Measurements from ENCODE around the gene CFAP77. TPM values are rescaled to one million over a fixed set of nuclear protein-coding genes. Genes with fewer than 3 reads are reported as not detected.

The CFAP77 gene
- total and polyA plus RNA-seq, 9 donors = 0.11 to 0.16 (median 0.12) TPM; not detected in 6

DNA sequence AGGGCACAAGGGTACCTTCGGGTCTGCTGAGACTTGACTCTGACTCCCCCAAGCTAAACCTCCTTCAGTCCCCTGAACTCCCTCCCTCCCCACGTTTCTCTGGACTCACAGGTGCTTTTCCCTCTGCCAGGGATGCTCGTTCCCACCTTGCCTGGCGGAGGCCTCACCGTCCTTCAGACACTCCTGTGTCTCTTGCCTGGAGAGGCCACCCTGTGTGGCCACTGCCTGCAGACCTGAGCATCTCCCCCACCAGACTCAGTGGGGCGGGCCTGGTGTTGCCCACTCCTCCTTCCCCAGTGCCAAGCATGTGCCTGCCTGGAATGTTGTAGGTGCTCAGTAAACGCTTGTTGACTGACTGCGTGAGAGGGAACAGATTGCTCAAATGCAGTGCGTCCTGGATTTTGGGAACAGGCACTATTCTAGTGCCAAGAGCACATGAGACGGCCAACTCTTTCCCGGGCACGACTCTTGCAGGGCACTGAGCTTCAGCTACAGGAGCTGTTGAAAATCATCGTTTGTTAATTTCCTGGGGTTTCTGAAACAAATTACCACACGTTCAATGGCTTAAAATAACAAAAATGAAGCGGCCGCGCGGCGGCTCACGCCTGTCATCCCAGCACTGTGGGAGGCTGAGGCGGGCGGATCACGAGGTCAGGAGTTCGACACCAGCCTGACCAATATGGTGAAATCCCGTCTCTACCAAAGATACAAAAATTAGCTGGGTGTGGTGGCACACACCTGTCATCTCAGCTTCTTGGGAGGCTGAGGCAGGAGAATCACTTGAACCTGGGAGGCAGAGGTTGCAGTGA lies 101.4 kb downstream of the CFAP77 start:
- H3K36me3 ChIP-seq (ENCODE audit: control insufficient read depth, insufficient read depth, low read length) = no peaks in the 10 kb centered on the region
- H3K27me3 ChIP-seq (ENCODE audit: control insufficient read depth, insufficient read depth, low read length) = peaks cover 38% of the 10 kb centered on the region
- no peak overlapping the region for H3K27ac ChIP-seq (ENCODE audit: low read length)
- 88% methylated on average over 20 of the region's 25 CpGs for WGBS (ENCODE audit: insufficient coverage)
- H3K4me1 ChIP-seq (ENCODE audit: control insufficient read depth, insufficient read depth, low read length) = no peaks in the 10 kb centered on the region
- H3K9me3 ChIP-seq (replicated peaks; ENCODE audit: control insufficient read depth, low read depth, low read length) = no peaks in the 10 kb centered on the region
- DNase-seq = no peak
- no peak overlapping the region for H3K4me3 ChIP-seq (ENCODE audit: low read length)

DNA sequence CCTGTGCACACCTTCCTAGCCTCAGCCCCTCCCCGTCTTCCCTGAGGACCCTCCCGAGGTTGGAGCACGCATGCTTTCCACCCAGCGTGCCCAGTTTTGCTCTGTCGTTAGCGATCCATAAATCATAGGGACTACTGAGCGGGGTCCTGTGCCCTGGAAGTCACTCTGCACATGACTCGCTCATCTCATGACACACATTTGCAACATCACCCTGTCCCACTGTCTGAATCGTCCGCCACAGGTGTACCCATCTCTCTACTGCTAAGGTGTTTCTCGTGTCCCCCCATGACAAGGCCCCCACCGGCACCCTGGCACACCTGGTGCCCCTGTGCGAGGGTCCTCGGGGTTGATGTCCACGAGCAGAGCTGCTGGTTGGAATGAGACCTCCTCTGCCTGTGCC lies 103.4 kb downstream of the CFAP77 start:
- H3K27me3 ChIP-seq (ENCODE audit: control insufficient read depth, insufficient read depth, low read length) = peaks cover 44% of the 10 kb centered on the region
- WGBS (ENCODE audit: insufficient coverage) = 76% methylated on average over 15 of the region's 15 CpGs

DNA sequence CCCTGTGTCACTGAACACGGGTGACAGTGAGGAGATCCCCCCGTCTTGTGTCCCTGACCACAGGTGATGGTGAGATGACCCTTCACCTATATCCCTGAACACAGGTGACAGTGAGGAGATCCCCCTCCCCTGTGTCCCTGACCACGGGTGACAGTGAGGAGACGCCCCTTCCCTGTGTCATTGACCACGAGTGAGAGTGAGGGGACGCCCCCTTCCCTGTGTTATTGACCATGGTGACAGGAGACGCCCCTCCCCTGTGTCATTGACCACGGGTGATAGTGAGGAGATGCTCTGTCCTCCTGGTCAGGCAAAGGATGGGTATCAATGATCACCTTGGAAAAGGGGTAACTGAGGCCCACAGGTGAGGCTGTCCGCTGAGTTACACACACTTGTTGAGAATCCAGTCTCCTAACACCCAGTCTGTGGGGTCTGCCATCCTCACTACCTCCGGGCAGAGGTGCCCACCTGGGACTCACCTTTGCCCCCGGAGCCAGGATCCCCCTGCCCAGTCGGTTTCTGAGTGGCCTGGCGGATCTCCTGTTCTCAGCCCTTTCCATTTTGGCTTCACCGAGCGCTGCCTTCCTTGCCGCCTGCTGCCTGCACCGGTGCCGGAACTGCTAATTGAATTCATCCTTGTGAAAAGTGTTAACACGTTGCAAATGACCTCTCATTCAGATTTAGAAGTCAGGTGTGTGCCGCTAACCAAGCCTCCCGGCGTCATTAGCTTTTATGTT lies 104.2 kb downstream of the CFAP77 start:
- 34% methylated on average over 13 of the region's 22 CpGs for WGBS (ENCODE audit: insufficient coverage)
- peaks cover 45% of the 10 kb centered on the region for H3K27me3 ChIP-seq (ENCODE audit: control insufficient read depth, insufficient read depth, low read length)
- H3K4me1 ChIP-seq (ENCODE audit: control insufficient read depth, insufficient read depth, low read length) = no peaks in the 10 kb centered on the region
- no peaks in the 10 kb centered on the region for H3K36me3 ChIP-seq (ENCODE audit: control insufficient read depth, insufficient read depth, low read length)
- no peak for DNase-seq
- H3K27ac ChIP-seq (ENCODE audit: low read length) = no peak overlapping the region
- H3K9me3 ChIP-seq (replicated peaks; ENCODE audit: control insufficient read depth, low read depth, low read length) = no peaks in the 10 kb centered on the region
- no peak overlapping the region for H3K4me3 ChIP-seq (ENCODE audit: low read length)

More for the DNA sequence above, 103.4 kb downstream of the CFAP77 start:
- no peaks in the 10 kb centered on the region for H3K4me1 ChIP-seq (ENCODE audit: control insufficient read depth, insufficient read depth, low read length)
- H3K27ac ChIP-seq (ENCODE audit: low read length) = no peak overlapping the region
- no peaks in the 10 kb centered on the region for H3K36me3 ChIP-seq (ENCODE audit: control insufficient read depth, insufficient read depth, low read length)
- no peaks in the 10 kb centered on the region for H3K9me3 ChIP-seq (replicated peaks; ENCODE audit: control insufficient read depth, low read depth, low read length)
- no peak overlapping the region for H3K4me3 ChIP-seq (ENCODE audit: low read length)
- no peak for DNase-seq

DNA sequence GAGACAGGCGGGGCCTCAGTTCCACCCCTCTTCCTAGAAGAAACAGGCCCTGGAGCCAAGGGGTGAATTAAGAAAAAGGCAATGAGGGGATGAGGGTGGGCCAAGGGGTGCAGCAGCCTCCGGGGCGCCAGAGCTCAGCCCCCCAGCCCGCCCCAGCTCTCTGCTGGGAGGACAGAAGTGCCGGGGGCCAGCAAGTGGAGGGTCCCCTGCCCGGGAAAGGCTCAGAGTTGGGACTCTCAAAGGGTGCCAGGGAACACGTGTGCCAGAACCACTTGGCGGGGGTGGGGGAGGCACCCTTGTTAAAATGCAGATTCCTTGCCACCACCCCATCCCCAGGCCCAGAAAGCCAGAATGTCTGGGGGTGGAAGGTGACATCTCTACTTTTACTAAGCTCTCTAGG lies 104.8 kb downstream of the CFAP77 start:
- WGBS (ENCODE audit: insufficient coverage) = 47% methylated on average over 5 of the region's 8 CpGs
- no peak overlapping the region for H3K4me3 ChIP-seq (ENCODE audit: low read length)
- DNase-seq = no peak

DNA sequence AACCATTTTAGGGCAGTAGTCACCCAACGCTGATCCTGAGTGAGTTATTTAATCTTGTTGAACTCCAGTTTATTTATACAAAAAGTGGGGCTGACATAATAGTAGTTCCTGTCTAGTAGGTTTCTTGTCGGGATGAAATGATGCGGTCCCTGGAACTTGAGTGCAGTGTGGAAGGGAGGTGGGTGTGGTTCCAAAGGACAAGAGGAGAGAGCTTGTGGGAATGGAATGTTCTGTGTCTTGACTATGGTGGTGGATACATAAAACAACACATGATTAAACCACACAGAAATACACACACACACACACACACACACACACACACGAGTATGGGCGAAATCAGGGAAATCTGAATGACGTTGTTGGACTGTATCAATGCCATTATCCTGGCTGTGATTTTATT lies 106.3 kb downstream of the CFAP77 start:
- WGBS (ENCODE audit: insufficient coverage) = 80% methylated on average over 3 of the region's 6 CpGs
- H3K27ac ChIP-seq (ENCODE audit: low read length) = no peak overlapping the region
- DNase-seq = no peak
- H3K4me1 ChIP-seq (ENCODE audit: control insufficient read depth, insufficient read depth, low read length) = no peaks in the 10 kb centered on the region
- H3K9me3 ChIP-seq (replicated peaks; ENCODE audit: control insufficient read depth, low read depth, low read length) = no peaks in the 10 kb centered on the region
- H3K4me3 ChIP-seq (ENCODE audit: low read length) = no peak overlapping the region
- H3K27me3 ChIP-seq (ENCODE audit: control insufficient read depth, insufficient read depth, low read length) = peaks cover 42% of the 10 kb centered on the region
- no peaks in the 10 kb centered on the region for H3K36me3 ChIP-seq (ENCODE audit: control insufficient read depth, insufficient read depth, low read length)

More for the DNA sequence above, 104.8 kb downstream of the CFAP77 start:
- Histone ChIP-seq H3K27ac (ENCODE audit: low read length) (no peak overlapping the region), H3K4me1 (ENCODE audit: control insufficient read depth, insufficient read depth, low read length) (no peaks in the 10 kb centered on the region), H3K36me3 (ENCODE audit: control insufficient read depth, insufficient read depth, low read length) (no peaks in the 10 kb centered on the region), H3K27me3 (ENCODE audit: control insufficient read depth, insufficient read depth, low read length) (peaks cover 45% of the 10 kb centered on the region), H3K9me3 (replicated peaks; ENCODE audit: control insufficient read depth, low read depth, low read length) (no peaks in the 10 kb centered on the region)

DNA sequence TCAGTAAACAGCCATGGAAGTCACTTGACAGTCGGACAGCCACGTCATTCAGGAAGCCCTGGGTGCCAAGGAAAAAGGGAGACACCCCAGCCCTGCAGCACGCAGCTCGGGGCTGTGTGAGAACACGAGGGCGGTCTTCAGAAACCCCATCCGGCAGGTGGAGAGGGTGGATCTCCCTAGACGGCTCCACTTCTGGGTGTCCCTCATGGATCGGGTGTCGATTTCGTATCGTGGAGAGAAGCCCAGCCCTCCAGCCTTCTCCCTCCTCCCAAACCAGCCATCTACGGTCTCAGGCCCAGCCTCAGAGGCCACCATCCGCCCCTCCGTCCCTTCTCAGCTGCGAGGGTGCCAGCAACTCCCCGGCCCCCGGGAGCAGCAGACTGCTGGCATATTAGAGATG lies 106.9 kb downstream of the CFAP77 start:
- DNase-seq = no peak
- Histone ChIP-seq H3K27ac (ENCODE audit: low read length) (no peak overlapping the region), H3K9me3 (replicated peaks; ENCODE audit: control insufficient read depth, low read depth, low read length) (no peaks in the 10 kb centered on the region), H3K36me3 (ENCODE audit: control insufficient read depth, insufficient read depth, low read length) (no peaks in the 10 kb centered on the region), H3K4me1 (ENCODE audit: control insufficient read depth, insufficient read depth, low read length) (no peaks in the 10 kb centered on the region), H3K4me3 (ENCODE audit: low read length) (no peak overlapping the region), H3K27me3 (ENCODE audit: control insufficient read depth, insufficient read depth, low read length) (peaks cover 42% of the 10 kb centered on the region)
- 38% methylated on average over 4 of the region's 18 CpGs for whole genome bisulfite sequencing (ENCODE audit: insufficient coverage)

DNA sequence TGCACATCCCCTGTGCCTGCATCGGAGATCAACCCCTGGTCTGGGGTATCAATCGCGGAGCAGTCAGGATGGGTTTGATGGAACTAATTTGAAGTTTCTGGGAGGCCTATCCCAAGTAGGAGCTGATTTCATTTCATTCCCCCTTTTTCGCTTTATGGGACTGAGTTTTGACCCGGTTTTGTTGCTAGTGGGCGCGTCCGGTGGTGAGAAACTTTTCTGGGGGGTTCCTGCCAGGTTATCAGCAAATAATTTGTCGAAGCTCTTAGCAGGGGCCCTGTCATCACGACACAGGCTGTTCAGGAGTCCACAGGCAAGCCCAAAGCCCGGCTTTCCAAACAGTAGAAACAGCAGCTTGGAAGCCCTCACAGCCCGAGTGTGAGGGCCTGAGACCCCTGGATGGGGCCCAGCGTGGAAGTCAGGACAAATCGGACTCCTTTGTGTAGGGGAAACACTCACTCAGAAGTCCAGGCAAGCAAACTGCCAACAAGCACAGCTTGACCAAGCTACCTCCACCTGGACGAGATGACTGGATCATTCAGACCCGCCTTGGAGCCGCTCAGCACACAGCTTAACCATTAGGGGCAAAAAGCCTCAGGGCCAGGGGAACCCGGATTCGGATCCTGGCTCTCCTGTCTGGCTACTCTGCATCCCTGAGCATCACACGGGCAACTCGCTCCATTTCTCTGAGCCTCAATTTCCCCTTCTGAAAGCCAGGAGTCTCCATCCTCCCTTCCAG lies 108.0 kb downstream of the CFAP77 start:
- no peaks in the 10 kb centered on the region for H3K4me1 ChIP-seq (ENCODE audit: control insufficient read depth, insufficient read depth, low read length)
- H3K4me3 ChIP-seq (ENCODE audit: low read length) = no peak overlapping the region
- H3K36me3 ChIP-seq (ENCODE audit: control insufficient read depth, insufficient read depth, low read length) = no peaks in the 10 kb centered on the region
- H3K27ac ChIP-seq (ENCODE audit: low read length) = no peak overlapping the region
- WGBS (ENCODE audit: insufficient coverage) = 76% methylated on average over 15 of the region's 21 CpGs
- H3K9me3 ChIP-seq (replicated peaks; ENCODE audit: control insufficient read depth, low read depth, low read length) = no peaks in the 10 kb centered on the region
- DNase-seq = no peak
- peaks cover 42% of the 10 kb centered on the region for H3K27me3 ChIP-seq (ENCODE audit: control insufficient read depth, insufficient read depth, low read length)

DNA sequence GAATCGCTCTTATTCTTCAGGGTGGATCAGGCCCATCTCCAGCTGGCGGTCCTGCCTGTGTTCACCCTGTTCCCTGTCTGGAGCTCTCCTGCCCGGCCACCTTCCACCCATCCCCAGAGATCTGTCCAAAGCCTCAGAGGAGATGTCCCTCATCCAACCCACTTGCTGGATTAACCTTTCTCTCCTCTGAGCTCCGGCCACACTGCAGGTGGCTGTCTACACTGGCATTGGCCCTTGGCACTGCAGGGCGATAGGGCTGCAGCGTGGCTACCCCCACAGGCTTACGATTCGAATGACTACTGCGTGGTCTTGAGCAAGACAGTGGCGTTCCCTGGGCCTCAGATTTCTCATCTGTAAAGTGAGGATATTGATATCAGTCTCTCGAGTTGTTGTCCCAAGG lies 108.6 kb downstream of the CFAP77 start:
- peaks cover 36% of the 10 kb centered on the region for H3K27me3 ChIP-seq (ENCODE audit: control insufficient read depth, insufficient read depth, low read length)
- 91% methylated on average over 11 of the region's 11 CpGs for WGBS (ENCODE audit: insufficient coverage)

DNA sequence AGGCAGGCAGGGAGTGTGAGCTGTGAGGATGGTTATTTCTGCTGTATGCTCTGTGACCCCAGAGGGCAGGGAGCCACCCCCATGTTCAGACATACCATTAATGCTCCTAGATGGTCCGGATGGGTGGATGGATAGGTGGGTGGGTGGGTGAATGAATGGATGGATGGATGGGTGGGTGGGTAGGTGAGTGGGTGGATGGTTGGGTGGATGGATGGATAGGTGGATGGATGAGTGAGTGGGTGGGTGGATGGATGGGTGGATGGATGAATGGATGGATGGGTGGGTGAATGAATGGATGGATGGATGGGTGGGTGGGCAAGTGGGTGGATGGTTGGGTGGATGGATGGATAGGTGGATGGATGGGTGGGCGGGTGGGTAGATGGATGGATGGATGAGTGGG lies 109.0 kb downstream of the CFAP77 start:
- 78% methylated on average over 1 of the region's 2 CpGs for WGBS (ENCODE audit: insufficient coverage)
- no peak overlapping the region for H3K27ac ChIP-seq (ENCODE audit: low read length)
- H3K4me3 ChIP-seq (ENCODE audit: low read length) = no peak overlapping the region
- no peaks in the 10 kb centered on the region for H3K36me3 ChIP-seq (ENCODE audit: control insufficient read depth, insufficient read depth, low read length)
- no peaks in the 10 kb centered on the region for H3K9me3 ChIP-seq (replicated peaks; ENCODE audit: control insufficient read depth, low read depth, low read length)
- DNase-seq = no peak
- H3K27me3 ChIP-seq (ENCODE audit: control insufficient read depth, insufficient read depth, low read length) = peaks cover 32% of the 10 kb centered on the region
- H3K4me1 ChIP-seq (ENCODE audit: control insufficient read depth, insufficient read depth, low read length) = no peaks in the 10 kb centered on the region

More for the DNA sequence above, 108.6 kb downstream of the CFAP77 start:
- Histone ChIP-seq H3K4me1 (ENCODE audit: control insufficient read depth, insufficient read depth, low read length) (no peaks in the 10 kb centered on the region), H3K9me3 (replicated peaks; ENCODE audit: control insufficient read depth, low read depth, low read length) (no peaks in the 10 kb centered on the region), H3K4me3 (ENCODE audit: low read length) (no peak overlapping the region), H3K27ac (ENCODE audit: low read length) (no peak overlapping the region), H3K36me3 (ENCODE audit: control insufficient read depth, insufficient read depth, low read length) (no peaks in the 10 kb centered on the region)
- no peak for DNase-seq

DNA sequence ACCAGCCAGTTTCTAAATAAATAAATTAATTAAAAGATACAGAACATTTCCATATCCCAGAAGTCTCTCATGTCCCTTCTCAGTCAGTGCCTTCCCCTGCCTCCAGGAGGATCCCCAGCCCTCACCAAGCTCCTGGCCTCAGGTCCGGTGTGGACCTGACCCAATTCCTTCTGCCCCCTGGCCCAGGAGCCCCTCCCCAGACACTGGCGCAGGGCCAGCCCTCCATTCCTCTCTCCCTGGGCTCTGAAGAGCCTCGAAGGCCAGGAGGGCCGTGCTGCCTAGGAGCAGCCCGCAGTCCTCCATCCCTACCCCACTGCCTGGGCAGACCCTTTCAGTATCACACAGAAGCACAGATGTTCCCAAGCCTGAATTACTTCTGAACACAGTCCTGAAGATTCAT lies 110.6 kb downstream of the CFAP77 start:
- 67% methylated on average over 5 of the region's 5 CpGs for WGBS (ENCODE audit: insufficient coverage)
- Histone ChIP-seq H3K36me3 (ENCODE audit: control insufficient read depth, insufficient read depth, low read length) (no peaks in the 10 kb centered on the region), H3K9me3 (replicated peaks; ENCODE audit: control insufficient read depth, low read depth, low read length) (no peaks in the 10 kb centered on the region), H3K27ac (ENCODE audit: low read length) (no peak overlapping the region), H3K4me3 (ENCODE audit: low read length) (no peak overlapping the region), H3K4me1 (ENCODE audit: control insufficient read depth, insufficient read depth, low read length) (no peaks in the 10 kb centered on the region), H3K27me3 (ENCODE audit: control insufficient read depth, insufficient read depth, low read length) (peaks cover 16% of the 10 kb centered on the region)
- no peak for DNase-seq
